DMS 273 (cell line): ENCODE results near the gene EZR.

Experiments used
- DNase-seq: peaks from one replicate; lab custom pipeline; 2025; ENCODE audit not compliant: unreplicated experiment; lab: John Stamatoyannopoulos, UW

Gene EZR

GRCh38 chr6:158819213-158819976, at the start of gene EZR:
Gene EZR, minus strand, starts transcription at chr6:158819368. Its CDS starts 1,275 bp downstream, at chr6:158818093.
- DNase-seq = peak; percentile 95

GRCh38 chr6:158868122-158868480, 48.9 kb upstream of the EZR start:
- DNase-seq = no peak

GRCh38 chr6:158867381-158868121, 48.4 kb upstream of the EZR start:
- DNase-seq = no peak

- no peak for DNase-seq
Measured at GRCh38 chr6:158865769-158866168, 46.6 kb upstream of the EZR start.

- no peak for DNase-seq
Measured at GRCh38 chr6:158863646-158864045, 44.5 kb upstream of the EZR start.

GRCh38 chr6:158861686-158862381, 42.7 kb upstream of the EZR start:
- DNase-seq = no peak

GRCh38 chr6:158860279-158860865, 41.2 kb upstream of the EZR start:
- DNase-seq = no peak

- peak; percentile 53 for DNase-seq
Measured at GRCh38 chr6:158856261-158856660, 37.1 kb upstream of the EZR start.

GRCh38 chr6:158854214-158855101, 35.3 kb upstream of the EZR start:
- DNase-seq = no peak

GRCh38 chr6:158853880-158854213, 34.7 kb upstream of the EZR start:
- no peak for DNase-seq

GRCh38 chr6:158853072-158853879, 34.1 kb upstream of the EZR start:
- DNase-seq = peak; percentile 39

GRCh38 chr6:158852312-158853071, 33.3 kb upstream of the EZR start:
- DNase-seq = no peak

GRCh38 chr6:158850807-158851115, 31.6 kb upstream of the EZR start:
- no peak for DNase-seq

- peak; percentile 25 for DNase-seq
Measured at GRCh38 chr6:158849899-158850806, 31.0 kb upstream of the EZR start.

GRCh38 chr6:158848490-158848895, 29.3 kb upstream of the EZR start:
- DNase-seq = no peak

- DNase-seq = no peak
Measured at GRCh38 chr6:158847786-158848185, 28.6 kb upstream of the EZR start.

- no peak for DNase-seq
Measured at GRCh38 chr6:158847012-158847529, 27.9 kb upstream of the EZR start.
